ENCODE data around the gene DEUP1. TPM values are rescaled to one million over a fixed set of nuclear protein-coding genes. Genes with fewer than 3 reads are reported as not detected.
A peak's percentile ranks its signal among the peaks of the same experiment; 100 is the strongest.

Gene DEUP1, protein sequence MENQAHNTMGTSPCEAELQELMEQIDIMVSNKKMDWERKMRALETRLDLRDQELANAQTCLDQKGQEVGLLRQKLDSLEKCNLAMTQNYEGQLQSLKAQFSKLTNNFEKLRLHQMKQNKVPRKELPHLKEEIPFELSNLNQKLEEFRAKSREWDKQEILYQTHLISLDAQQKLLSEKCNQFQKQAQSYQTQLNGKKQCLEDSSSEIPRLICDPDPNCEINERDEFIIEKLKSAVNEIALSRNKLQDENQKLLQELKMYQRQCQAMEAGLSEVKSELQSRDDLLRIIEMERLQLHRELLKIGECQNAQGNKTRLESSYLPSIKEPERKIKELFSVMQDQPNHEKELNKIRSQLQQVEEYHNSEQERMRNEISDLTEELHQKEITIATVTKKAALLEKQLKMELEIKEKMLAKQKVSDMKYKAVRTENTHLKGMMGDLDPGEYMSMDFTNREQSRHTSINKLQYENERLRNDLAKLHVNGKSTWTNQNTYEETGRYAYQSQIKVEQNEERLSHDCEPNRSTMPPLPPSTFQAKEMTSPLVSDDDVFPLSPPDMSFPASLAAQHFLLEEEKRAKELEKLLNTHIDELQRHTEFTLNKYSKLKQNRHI
- 1 to 10 TPM in 2 of 6 donors, not detected in 4; 1.0 to 3.1 TPM for total RNA-seq

- H3K4me1 ChIP-seq: peaks cover 0 to 12% (median 7%) of the 10 kb centered on the region in 4 donors
- peak within 1 kb of the TSS in 3 of 4 donors; percentile 28 to 52 (median 42) for H3K4me3 ChIP-seq
- peak in 1 of 2 donors; percentile 90 for ATAC-seq (ENCODE audit: low FRiP score in 2 of 2)
- H3K27me3 ChIP-seq: peaks cover 0 to 12% (median 3%) of the 10 kb centered on the region in 4 donors
- peak; percentile 58 to 93 for DNase-seq
- H3K36me3 ChIP-seq: no peaks in the 10 kb centered on the region
- no peak within 1 kb of the TSS for H3K27ac ChIP-seq
- TF ChIP-seq POLR2AphosphoS5 (IDR thresholded peaks at IDR 0.05) (no peak), POLR2A (IDR thresholded peaks at IDR 0.05) (no peak), EP300 (IDR thresholded peaks at IDR 0.05) (no peak), CTCF (IDR thresholded peaks at IDR 0.05) (no peak)
- no peaks in the 10 kb centered on the region for H3K9me3 ChIP-seq
- 6 to 13% methylated on average over 10 to 66 of the region's 73 CpGs for WGBS, 2 donors
Observed at GRCh38 chr11:93330446-93330984, at the start of gene DEUP1. Gene DEUP1, plus strand, starts transcription at chr11:93330742. Its CDS starts 1,518 bp downstream, at chr11:93332260.

GRCh38 chr11:93285430-93285829, 45.1 kb upstream of the DEUP1 start:
- ATAC-seq (ENCODE audit: low FRiP score in 2 of 2): no peak
- H3K4me3 ChIP-seq: no peak overlapping the region
- DNase-seq: no peak
- no peaks in the 10 kb centered on the region for H3K36me3 ChIP-seq
- no peaks in the 10 kb centered on the region for H3K27me3 ChIP-seq
- 61 to 87% methylated on average over 2 of the region's 2 CpGs for WGBS, 2 donors
- H3K4me1 ChIP-seq: no peaks in the 10 kb centered on the region
- H3K9me3 ChIP-seq: no peaks in the 10 kb centered on the region
- TF ChIP-seq POLR2A (IDR thresholded peaks at IDR 0.05) (no peak), CTCF (IDR thresholded peaks at IDR 0.05) (no peak), EP300 (IDR thresholded peaks at IDR 0.05) (no peak), POLR2AphosphoS5 (IDR thresholded peaks at IDR 0.05) (no peak)
- H3K27ac ChIP-seq: no peak overlapping the region

DNA sequence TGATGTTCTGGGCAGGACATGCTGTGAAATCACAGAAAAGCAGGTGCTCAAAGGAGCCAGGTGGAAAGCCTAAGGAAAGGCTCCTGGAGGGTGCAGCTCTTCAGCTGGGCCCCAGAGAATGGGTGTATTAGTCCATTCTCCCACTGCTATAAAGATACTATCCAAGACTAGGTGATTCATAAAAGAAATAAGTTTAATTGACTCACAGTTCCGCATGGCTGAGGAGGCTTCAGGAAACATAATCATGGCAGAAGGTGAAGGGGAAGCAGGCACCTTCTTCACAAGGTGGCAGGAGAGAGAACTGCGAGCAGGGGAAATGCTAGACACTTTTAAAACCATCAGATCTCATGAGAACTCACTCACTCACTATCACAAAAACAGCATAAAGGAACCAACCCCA, 43.1 kb upstream of the DEUP1 start:
- Histone ChIP-seq H3K4me3 (no peak overlapping the region), H3K36me3 (no peaks in the 10 kb centered on the region), H3K4me1 (no peaks in the 10 kb centered on the region), H3K27me3 (no peaks in the 10 kb centered on the region), H3K27ac (no peak overlapping the region), H3K9me3 (no peaks in the 10 kb centered on the region)
- DNase-seq (no peak), ATAC-seq (ENCODE audit: low FRiP score in 2 of 2) (no peak)
- TF ChIP-seq EP300 (IDR thresholded peaks at IDR 0.05): no peak
- no peak for TF ChIP-seq CTCF (IDR thresholded peaks at IDR 0.05)
- no peak for TF ChIP-seq POLR2AphosphoS5 (IDR thresholded peaks at IDR 0.05)
- no peak for TF ChIP-seq POLR2A (IDR thresholded peaks at IDR 0.05)
- 92% methylated on average over 2 of the region's 2 CpGs for WGBS, 2 donors

GRCh38 chr11:93288079-93288478, 42.5 kb upstream of the DEUP1 start:
- Histone ChIP-seq H3K4me3 (no peak overlapping the region), H3K27ac (no peak overlapping the region), H3K9me3 (no peaks in the 10 kb centered on the region), H3K27me3 (no peaks in the 10 kb centered on the region), H3K4me1 (no peaks in the 10 kb centered on the region), H3K36me3 (no peaks in the 10 kb centered on the region)
- ATAC-seq (ENCODE audit: low FRiP score in 2 of 2) (no peak), DNase-seq (no peak)
- 40 to 82% methylated on average over 1 to 3 of the region's 3 CpGs for WGBS, 2 donors
- no peak for TF ChIP-seq POLR2AphosphoS5 (IDR thresholded peaks at IDR 0.05)
- TF ChIP-seq CTCF (IDR thresholded peaks at IDR 0.05): no peak
- TF ChIP-seq POLR2A (IDR thresholded peaks at IDR 0.05): no peak
- no peak for TF ChIP-seq EP300 (IDR thresholded peaks at IDR 0.05)
